NCI-H69 (cell line): ENCODE data around the gene COL7A1.

ENCODE experiments used
- DNase-seq: peaks from one replicate; lab custom pipeline; 2025; lab: John Stamatoyannopoulos, UW

Gene COL7A1

DNA sequence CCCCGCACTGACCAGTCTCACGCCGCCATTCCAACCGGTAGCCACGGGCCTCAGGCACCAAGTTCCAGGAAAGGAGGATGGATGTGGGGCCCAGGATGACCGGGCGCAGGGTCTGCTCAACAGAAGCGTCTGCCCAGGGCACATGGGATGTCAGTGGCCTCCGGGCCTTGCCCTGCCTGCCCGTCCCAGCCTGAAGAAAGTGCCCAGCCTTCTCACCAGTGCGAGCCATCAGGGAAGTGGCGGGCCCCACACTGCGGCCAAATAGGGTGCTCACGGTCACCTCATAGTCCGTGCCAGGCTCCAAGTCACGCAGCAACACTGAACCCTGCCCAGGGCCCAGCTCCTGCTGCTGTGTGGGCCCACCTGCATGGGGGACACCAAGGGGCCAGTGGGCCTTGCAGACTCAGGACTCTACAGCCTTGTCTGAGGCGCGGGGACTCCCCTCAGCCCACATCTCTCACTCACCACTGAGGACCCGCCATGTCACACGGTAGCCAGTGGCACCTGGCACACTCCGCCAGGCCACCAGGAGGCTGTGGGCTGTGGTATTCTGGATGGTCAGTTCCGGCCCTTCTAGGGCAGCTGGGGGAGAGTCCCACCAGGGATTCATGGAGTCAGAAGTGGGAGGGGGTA, 3.1 kb downstream of the COL7A1 start:
- no peak for DNase-seq

DNA sequence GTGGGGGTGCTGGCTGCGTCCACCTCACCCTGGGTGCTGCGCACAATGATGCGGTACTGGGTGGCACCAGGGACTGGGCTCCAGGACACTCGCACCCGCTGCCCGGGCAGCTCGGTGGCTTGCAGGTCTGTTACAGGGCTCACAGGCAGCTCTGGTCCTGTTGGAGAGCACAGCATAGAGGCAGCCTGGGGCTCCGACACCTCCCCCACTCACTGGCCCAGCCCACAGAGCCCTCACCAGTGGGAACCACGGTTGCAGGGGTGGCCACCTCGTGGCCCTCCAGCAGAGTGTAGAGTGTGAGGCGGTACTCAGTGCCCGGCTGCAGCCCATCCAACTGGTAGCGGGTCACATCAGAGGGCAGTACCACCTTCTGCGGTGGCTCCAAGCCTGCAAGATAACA, 3.7 kb downstream of the COL7A1 start:
- DNase-seq, result no peak

- no peak for DNase-seq
These were observed 6.9 kb downstream of the COL7A1 start for GRCh38 chr3:48588230-48588629.

GRCh38 chr3:48587686-48588085, 7.4 kb downstream of the COL7A1 start:
- no peak for DNase-seq

- DNase-seq, result no peak
These were observed 9.7 kb downstream of the COL7A1 start for GRCh38 chr3:48585411-48585810.

DNA sequence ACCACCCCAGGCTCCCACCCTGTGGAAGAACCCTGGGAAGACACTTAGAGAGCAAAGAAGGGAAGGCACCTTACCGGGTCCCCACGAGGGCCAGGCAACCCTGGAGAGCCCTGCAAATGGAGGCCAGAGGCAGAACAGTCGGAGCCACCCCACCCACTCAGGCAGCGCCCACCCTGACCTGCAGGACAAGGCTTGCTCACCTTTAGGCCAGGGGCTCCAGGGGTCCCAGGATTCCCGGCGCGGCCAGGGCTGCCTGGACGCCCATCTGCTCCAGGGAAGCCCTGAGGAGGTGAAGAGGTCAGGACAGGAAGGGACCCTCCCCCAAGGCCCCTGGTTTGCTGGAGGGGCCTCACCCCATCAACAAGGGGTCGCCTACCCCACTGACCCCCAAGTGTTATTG, 10.3 kb downstream of the COL7A1 start:
- no peak for DNase-seq

GRCh38 chr3:48581621-48582481, 13.3 kb downstream of the COL7A1 start:
- DNase-seq, result no peak

DNA sequence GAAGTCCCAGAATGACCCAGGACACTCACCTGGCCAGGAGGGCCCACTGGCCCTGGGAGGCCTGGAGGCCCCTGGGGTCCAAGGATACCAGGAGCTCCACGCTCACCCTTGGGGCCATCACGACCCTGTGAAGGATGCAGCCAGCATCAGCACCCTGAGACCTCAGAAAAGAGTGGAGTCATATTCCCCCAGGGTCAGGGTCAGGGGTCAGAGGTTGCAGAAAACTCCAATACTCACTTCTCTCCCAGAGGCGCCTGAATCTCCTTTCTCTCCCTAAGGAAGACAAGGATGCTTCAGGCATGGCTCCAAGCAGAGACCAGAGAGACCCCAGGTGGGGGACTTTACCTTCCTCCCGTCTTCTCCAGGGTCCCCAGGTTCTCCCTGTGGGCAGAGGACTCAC, 18.5 kb downstream of the COL7A1 start:
- DNase-seq, result no peak

- no peak for DNase-seq
These were observed 19.8 kb downstream of the COL7A1 start for GRCh38 chr3:48575366-48575765.

GRCh38 chr3:48573973-48574585, 21.1 kb downstream of the COL7A1 start:
- DNase-seq, result no peak

DNA sequence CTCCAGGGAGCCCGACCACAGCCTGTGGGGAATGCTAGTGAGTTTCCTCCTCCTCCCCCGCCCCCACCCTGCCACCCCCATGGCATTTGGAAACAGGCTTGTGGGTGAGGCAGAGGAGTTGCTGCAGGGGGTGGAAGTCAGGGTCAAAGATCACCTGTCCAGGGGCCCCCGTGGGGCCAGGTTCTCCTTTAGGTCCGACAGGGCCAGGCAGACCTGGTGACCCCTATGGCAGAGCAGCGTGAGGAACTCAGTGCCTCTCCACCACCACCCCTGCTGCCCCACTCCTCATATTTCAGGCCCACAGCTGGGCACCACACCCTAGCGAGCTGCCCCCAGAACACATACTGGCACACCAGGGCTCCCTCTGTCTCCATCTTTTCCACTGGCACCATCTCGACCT, 22.6 kb downstream of the COL7A1 start:
- DNase-seq, result no peak

GRCh38 chr3:48571938-48572337, 23.2 kb downstream of the COL7A1 start:
- no peak for DNase-seq

- DNase-seq, result no peak
These were observed 25.2 kb downstream of the COL7A1 start for GRCh38 chr3:48569808-48570450.

GRCh38 chr3:48569400-48569799, 25.7 kb downstream of the COL7A1 start:
- DNase-seq, result no peak

- no peak for DNase-seq
These were observed 26.7 kb downstream of the COL7A1 start for GRCh38 chr3:48568476-48568875.

GRCh38 chr3:48567500-48567899, 27.6 kb downstream of the COL7A1 start:
- no peak for DNase-seq

DNA sequence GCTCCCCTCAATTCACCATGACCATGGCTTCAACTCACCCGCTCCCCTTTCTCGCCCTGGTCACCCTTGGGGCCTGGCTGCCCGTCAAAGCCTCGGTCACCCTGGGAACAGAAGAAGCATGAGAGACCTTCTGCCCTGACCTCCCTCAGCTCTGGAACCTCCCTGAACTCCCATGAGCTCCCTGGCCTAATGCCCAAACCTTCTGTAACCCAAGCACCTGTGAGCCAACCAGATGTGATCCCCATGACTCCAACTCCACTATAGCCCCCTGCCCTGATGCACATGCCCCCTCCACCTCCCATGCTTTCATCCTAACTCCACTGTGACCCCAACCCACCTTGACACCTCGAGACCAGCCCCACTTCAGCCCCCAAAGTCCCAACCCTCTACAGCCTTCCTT, 28.0 kb downstream of the COL7A1 start:
- no peak for DNase-seq

DNA sequence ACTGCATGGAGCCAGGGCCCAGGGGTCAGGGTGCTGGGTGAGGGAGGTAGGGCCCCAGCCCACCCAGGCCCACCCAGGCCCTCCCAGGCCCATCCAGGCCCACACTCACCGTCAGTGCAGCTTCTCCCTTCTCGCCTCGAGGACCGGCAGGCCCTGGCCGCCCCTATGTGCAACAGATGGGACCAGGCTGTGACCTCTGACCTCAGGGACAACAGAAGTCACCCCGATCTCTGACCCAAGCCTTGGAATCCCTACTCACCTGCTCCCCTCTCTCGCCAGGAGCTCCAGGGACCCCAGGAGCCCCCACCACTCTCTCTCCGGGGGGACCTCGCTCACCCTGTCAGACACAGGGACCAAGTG, 28.7 kb downstream of the COL7A1 start:
- DNase-seq, result no peak

DNA sequence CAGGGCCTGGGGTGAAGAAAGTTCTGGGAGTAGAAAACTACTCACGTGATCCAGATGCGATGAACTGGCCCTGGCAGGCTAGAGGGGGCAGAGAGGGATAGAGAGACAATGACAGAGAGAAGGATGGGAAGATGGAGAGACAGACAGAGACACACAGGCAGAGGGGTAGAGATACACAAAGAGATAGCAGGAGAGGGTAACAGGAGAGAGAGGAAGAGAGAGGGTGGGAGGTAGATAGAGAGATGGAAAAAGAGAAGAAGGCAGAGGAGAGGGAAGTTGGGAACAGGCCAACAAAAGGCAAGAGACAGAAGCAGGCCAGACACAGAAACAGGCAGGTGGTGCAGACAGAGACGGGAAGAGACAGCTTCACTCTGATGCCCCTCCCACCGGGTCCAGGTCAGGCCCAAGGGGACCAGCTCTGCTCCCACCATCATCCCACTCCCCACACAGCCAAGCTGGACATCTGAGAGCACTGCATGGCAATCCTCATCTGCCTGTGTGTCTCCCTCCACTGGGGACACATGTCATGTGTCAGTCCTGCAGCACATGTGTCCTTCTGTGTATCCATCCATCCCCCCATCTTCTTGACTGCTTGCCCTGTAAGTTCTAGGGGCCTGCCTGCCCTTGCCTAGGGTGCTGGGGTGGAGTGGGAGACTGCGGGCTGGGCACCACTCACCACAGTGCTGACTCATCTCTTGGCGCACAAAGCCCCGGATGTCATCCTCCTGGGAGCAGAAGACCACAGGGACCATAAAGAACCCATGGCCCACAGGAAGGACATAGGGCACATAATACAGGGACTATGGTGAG, 29.3 kb downstream of the COL7A1 start:
- DNase-seq, result peak; percentile 4

- no peak for DNase-seq
These were observed 29.9 kb downstream of the COL7A1 start for GRCh38 chr3:48565186-48565585.

- DNase-seq, result no peak
These were observed 30.5 kb downstream of the COL7A1 start for GRCh38 chr3:48564667-48565066.

DNA sequence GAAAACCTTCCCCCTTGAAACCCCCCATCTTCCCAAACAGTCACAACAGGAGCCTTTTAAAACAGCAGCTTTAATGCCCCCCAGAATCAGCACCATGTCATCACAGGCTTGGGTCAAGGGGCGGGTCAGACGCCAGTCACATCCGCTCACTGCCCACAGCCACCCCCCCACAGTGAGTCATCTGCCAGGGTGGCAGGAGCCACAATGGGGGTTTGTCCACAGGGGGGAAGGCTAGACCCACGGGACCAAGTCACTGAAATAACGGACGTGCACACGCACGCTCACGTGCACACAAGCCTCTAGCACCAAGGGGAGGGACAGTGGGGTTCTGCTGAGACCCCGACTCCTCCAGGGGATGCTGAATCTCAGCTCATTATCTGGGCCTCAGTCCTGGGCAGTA, 31.1 kb downstream of the COL7A1 start:
- DNase-seq, result peak; percentile 11
